Glomerular endothelial cell (primary cell): ENCODE data around the gene RREB1. TPM values are rescaled to one million over a fixed set of nuclear protein-coding genes. Genes with fewer than 3 reads are reported as not detected.

ENCODE experiments used
- DNase-seq: peaks from one replicate; pipeline ENCODE4 v3.0.0-alpha.2; 2011; ENCODE audit warnings: low read depth, low spot score; ENCODE audit errors: extremely low read depth
- total RNA-seq: library from RNA; depleted of rRNA; stranded (reverse); fragments of >200 nt; gene quantifications from 2 replicates; pipeline ENCODE4 v1.2.3, GENCODE V29; 2015

RREB1 gene
- total RNA-seq, 1 donor from 2014 or later, result 39.4 TPM

DNA sequence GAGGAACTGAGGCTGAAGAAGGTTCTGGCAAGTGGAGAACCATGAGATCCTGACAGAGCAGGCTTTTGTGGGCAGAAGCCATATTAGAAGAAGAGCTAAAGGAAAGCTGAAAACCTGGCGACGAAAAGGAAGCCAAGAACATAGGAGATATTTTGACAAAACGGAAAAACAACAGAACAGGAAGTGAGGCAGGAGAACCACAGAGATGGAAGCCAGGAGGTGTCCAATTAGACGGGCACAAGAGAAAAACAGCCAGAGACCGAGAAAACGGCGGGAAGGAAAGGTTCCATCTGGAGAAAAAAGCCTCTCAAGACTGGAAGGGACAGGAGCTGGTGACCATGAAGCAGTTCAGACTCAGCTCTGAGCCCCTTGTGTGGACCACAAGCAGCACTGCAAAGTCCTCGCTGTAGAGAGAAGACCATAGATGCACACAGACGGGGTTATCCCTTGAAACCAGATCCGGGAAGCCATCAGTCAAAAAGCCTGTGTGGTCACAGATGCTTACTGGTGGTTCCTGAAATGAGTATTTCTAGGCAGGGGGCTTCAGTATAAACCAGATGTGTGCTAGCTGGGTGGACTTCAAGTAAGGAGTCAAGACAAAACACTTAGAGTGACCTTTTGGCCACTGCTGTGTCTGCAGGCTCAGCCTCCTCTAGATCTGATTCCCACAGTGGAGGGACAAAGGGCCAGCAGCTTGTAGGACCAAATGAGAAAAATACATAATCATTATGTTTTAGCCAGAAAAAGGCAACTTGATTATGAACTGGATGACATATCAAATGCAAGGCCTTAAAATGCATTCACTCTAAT lies 174.5 kb downstream of the RREB1 start:
- DNase-seq, result no peak

DNA sequence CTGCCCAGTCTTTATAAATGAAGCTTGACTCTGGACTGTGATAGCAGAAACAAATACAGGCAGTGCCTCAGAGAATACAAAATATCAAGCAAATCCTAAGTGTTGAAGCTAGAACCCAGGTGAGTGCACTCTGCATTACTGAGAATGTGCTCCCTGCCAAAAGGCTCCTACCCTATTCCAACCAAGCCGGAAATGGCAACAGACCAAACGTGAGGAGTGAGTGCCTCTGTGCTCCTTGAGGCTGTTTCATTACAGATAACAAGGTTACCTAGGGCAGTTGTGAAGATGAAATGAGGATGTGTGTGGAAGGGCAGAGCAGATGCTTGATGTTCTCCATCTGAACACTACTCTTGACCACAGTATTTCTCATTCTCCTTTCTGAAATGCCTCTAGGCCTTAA lies 175.9 kb downstream of the RREB1 start:
- DNase-seq, result no peak

DNA sequence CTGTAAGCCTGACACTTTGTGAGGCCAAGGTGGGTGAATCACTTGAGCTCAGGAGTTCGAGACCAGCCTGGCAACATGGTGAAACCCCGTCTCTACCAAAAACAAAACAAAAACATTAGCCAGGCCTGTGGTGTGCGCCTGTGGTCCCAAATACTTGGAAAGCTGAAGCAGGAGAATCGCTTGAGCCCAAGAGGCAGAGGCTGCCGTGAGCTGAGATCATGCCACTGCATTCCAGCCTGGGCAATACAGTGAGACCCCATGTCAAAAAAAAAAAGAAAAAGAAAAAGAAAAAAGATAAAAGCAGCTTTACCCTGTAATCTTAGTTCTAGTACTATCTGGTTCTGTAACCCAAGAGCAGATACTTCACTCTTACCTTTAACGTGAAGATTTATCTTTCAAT lies 177.7 kb downstream of the RREB1 start:
- DNase-seq, result no peak

DNA sequence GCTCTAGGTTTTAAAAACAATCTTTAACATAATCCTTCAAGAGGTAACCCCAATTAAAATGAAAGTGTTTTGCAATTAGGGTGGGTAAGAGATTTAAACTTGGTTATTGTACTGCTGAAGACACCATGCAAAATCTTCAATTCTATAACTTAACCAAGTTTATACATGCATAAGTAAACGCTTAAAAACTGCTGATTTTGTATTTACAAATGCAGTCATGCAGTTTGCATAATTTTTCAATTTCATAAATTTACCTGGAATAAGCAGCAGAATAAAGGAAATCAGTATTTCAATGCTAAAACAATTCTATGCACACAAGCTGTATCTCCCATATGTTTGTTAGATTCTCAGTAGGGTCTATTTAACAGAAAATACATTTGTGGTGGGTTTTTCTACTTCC lies 182.3 kb downstream of the RREB1 start:
- DNase-seq, result no peak

DNA sequence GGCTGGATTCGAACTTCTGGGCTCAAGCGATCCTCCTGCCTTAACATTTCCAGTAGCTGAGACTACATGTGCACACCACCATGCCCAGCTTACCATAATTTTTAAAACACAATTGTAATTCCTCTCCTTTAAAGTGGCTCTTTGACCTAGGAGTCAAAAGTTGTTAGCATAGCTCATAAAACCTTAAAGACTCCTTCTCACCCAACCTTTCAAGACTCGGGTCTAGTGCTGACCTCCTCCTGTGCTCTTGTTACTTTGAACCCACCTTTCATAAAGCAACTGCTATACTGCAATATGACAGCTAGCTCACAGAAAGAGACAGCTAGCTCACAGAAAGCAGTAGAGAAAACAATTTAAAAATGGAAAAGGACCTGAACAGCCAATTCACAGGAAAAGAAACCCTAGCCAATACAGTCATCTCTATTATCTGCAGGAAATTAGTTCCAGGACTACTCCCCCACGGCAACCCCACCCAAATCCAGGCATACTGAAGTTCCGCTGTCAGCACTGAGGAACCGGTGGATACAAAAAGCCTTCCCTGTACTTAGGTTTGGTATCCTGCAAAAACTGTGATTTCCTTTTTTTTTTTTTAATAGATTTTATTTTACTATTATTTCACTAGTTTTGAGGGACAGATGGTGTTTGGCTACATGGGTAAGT lies 185.0 kb downstream of the RREB1 start:
- no peak for DNase-seq

DNA sequence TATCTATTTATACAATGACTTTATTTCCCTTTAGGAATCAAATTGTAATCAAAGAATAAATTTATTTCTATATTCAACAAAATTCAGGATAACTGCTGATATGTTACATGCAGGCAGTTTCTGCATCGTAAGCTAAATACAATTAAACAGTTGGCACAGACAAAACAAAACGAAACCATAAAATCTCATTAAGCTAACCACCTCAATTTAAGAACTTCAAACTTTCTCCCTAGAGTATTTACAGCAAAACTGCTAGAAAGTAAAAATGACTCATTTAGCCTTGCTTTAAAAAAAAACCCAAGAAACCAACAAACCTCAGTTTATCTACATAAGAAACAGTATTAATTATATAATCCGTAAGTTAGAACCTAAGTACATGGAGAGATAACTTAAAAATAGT lies 188.2 kb downstream of the RREB1 start:
- no peak for DNase-seq

DNA sequence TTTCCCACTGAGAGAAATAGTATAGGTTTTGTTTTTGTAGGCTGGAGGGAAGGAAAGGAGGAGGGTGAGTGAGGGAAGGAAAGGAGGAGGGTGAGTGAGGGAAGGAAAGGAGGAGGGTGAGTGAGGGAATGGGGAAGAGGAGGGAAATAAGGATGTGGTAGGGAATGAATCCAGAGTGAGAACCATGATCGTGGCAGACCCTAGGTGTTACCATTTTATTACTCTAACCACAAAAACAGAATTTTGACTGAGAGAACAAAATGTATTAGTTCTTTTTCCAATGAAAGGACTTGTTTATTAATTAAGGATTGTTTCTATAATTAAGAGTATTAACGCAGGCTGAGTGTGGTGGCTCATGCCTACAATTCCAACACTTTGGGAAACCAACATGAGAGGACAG lies 188.8 kb downstream of the RREB1 start:
- DNase-seq, result no peak

DNA sequence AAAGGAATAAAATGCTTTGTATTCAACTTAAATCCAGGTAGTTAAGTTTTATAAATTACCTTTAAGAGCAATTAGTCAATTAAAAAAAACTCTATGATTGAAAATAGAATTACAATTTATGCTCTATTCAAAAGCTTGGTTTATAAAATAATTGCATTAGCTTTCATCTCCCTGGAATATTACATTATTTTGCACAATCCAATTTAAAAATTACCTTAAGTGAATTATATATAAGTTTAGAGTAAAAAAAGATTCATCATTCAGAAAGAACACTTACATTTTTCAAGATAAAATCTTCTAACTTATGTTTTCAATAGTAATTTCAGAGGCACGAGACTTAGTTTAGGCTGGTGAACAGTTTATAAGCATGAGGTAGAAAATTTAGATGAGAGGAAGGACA lies 190.4 kb downstream of the RREB1 start:
- no peak for DNase-seq

DNA sequence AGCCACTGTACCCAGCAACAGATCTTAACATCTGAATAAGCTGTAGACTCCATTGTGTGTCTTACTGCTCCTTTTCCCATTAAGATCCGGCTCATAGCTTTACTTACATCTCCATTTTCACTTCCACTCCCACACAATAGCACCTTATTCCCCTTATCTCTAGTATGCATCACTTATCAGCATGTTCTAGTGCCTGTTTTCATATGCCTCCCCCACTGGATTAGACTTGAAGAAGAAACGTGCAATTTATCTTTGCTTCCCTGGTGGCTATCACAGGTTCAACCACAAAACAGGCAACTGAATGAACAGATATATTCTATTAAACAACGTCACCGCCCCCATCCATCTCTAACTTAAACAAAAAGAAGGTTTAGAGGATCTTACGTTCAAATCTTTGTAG lies 193.2 kb downstream of the RREB1 start:
- no peak for DNase-seq

Other genes starting within 250 kb of the RREB1 start
- 76.1 and 83.8 TPM in 2 replicates for gene SSR1, start 205.2 kb downstream of the RREB1 start, total RNA-seq